Nephron (organoid): Measurements from ENCODE around the gene CNPY4.

Experiments used
- H3K27ac Mint-ChIP-seq, 3 experiments: 2 replicates each; pipeline ENCODE4 v1.8.0; 2020; ENCODE audit warnings: mixed read lengths in 3 of 3, mild to moderate bottlenecking in 2 of 3, moderate library complexity in 1 of 3
- H3K27me3 Mint-ChIP-seq: 2 replicates; pipeline ENCODE4 v1.8.0; 2021; ENCODE audit warnings: low read depth, mild to moderate bottlenecking, moderate library complexity, mixed read lengths
- H3K36me3 Mint-ChIP-seq: 2 replicates; pipeline ENCODE4 v1.8.0; 2020; ENCODE audit warnings: low read depth, mixed read lengths
- H3K4me1 Mint-ChIP-seq: 2 replicates; pipeline ENCODE4 v1.8.0; 2020; ENCODE audit warnings: mixed read lengths
- H3K4me3 Mint-ChIP-seq, 3 experiments: 2 replicates each; pipeline ENCODE4 v1.8.0; 2020; ENCODE audit warnings: mild to moderate bottlenecking in 3 of 3, mixed read lengths in 3 of 3, moderate library complexity in 2 of 3
- H3K9me3 Mint-ChIP-seq: 2 replicates; pipeline ENCODE4 v1.8.0; 2020; ENCODE audit warnings: mixed read lengths
- TF ChIP-seq, protein P1 (sequence below), 3 experiments: fragments of 200-600 bp; sonication (generic); IDR thresholded peaks; one replicate each; pipeline ENCODE4 v1.5.0; 2021; ENCODE audit warnings: antibody characterized with exemption in 3 of 3; ENCODE audit not compliant: unreplicated experiment in 3 of 3

CNPY4 gene

DNA sequence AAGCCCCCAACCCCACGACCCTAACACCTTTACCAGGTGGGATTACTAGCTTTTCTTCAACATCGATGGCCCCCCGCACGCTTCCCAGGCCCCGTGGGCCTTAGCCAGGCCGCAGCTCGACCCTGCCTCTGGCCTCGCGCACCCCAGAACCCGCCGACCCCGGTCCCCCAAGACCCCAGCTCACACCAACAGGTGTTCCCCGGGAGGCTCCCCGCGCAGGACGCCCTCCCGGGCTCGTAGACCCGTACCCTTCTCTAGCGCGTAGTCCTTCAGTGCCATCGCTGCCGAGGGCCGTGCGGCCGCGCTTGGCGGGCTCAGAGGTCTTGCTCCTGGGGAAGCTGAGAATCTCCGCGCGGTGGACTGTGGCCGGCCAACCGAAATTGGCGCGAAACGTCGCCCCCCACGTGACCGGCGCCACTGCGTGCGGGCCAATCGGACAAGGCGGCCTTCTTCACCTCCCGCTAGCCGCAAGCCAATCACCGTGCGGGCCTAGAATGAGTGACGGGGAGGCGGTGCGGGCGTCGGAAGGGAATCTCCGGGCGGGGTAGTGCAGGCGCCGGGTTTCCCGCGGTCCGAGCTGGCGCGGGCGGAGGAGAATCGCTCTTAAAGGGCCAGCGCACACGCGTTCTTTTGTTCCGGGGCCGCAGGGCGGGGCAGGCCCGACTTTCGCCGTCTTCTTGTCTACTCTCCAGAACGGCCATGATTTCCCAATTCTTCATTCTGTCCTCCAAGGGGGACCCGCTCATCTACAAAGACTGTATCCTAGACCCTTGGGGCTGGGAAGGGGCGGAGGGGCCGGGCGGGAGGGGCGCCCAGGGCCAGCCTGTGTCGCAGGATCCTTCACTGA, 18.2 kb upstream of the CNPY4 start, which contains the start of the genes AP4M1 and MCM7:
AP4M1 (plus strand) TSS at position 628 of the 847 bp plus-strand sequence; CDS start at position 700, 72 bp downstream.
MCM7 (minus strand) TSS at position 382 of the 847 bp plus-strand sequence; CDS start at position 279, 103 bp downstream.
- no peaks in the 10 kb centered on the region for H3K27me3 Mint-ChIP-seq
- peaks cover 25% of the 10 kb centered on the region for H3K4me1 Mint-ChIP-seq
- peak within 1 kb of the TSS; percentile 97 to 99 (median 98) for H3K27ac Mint-ChIP-seq
- H3K4me3 Mint-ChIP-seq: peak within 1 kb of the TSS; percentile 93 to 98 (median 95)
- peaks cover 48% of the 10 kb centered on the region for H3K36me3 Mint-ChIP-seq
- TF ChIP-seq, protein P1, sequence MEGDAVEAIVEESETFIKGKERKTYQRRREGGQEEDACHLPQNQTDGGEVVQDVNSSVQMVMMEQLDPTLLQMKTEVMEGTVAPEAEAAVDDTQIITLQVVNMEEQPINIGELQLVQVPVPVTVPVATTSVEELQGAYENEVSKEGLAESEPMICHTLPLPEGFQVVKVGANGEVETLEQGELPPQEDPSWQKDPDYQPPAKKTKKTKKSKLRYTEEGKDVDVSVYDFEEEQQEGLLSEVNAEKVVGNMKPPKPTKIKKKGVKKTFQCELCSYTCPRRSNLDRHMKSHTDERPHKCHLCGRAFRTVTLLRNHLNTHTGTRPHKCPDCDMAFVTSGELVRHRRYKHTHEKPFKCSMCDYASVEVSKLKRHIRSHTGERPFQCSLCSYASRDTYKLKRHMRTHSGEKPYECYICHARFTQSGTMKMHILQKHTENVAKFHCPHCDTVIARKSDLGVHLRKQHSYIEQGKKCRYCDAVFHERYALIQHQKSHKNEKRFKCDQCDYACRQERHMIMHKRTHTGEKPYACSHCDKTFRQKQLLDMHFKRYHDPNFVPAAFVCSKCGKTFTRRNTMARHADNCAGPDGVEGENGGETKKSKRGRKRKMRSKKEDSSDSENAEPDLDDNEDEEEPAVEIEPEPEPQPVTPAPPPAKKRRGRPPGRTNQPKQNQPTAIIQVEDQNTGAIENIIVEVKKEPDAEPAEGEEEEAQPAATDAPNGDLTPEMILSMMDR (IDR thresholded peaks at IDR 0.05; ENCODE audit: unreplicated experiment in 3 of 3): no peak
- no peaks in the 10 kb centered on the region for H3K9me3 Mint-ChIP-seq

DNA sequence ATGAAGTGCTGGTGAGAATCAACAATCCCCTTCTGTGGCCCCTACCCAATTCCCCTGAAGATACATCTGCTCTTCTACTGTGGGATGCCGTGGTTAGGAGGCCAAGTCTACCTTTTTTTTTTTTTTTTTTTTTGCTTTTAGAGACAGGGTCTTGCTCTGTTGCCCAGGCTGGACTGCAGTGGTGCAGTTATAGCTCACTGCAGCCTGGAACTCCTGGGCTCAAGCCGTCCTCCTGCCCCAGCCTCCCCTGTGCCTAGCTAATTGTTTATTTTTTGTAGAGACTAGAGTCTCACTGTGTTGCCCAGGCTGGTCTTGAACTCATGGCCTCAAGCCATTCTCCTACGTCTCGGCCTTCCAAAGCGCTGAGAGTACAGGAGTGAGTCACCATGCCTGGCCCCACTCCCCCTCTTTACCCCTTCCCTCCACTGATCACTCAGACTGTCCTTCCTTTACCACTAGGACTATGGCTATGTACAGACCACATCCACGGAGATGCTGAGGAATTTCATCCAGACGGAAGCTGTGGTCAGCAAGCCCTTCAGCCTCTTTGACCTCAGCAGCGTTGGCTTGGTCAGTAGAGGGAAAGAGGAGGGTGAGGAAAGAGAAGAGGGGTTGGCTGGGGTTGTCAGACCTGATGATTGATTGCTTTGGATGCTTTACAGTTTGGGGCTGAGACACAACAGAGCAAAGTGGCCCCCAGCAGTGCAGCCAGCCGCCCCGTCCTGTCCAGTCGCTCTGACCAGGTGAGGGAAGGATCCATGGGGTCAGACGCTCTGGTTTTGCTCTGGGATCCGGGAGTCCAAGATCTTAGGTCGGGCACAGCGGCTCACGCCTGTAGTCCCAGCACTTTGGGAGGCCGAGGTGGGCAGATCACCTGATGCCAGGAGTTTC, 16.2 kb upstream of the CNPY4 start:
- H3K9me3 Mint-ChIP-seq: no peaks in the 10 kb centered on the region
- peaks cover 40% of the 10 kb centered on the region for H3K36me3 Mint-ChIP-seq
- peak overlapping the region; percentile 97 to 99 (median 98) for H3K27ac Mint-ChIP-seq
- TF ChIP-seq, protein P1 (IDR thresholded peaks at IDR 0.05; ENCODE audit: unreplicated experiment in 3 of 3): no peak
- no peaks in the 10 kb centered on the region for H3K27me3 Mint-ChIP-seq
- peak overlapping the region; percentile 93 to 98 (median 95) for H3K4me3 Mint-ChIP-seq
- H3K4me1 Mint-ChIP-seq: peaks cover 20% of the 10 kb centered on the region

DNA sequence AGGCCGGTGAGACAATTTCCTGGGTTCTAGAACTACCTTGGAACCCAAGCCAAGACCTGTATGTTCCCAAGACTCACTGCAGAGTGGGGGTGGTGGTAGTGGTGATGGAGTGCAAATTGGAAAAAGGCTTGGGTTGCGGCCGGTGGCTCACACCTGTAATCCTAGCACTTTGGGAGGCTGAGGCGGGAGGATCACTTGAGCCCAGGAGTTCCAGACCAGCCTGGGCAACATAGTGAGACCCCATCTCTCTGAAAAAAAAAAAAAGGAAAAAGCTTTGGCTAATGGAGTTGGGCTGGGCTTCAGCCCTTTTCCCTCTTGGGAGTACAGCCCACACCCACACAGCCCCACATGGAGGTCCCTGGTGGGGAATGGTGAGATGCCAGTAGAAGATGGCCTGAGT, 13.9 kb upstream of the CNPY4 start:
- Mint-ChIP-seq H3K36me3 (peaks cover 39% of the 10 kb centered on the region), H3K4me1 (no peaks in the 10 kb centered on the region)

DNA sequence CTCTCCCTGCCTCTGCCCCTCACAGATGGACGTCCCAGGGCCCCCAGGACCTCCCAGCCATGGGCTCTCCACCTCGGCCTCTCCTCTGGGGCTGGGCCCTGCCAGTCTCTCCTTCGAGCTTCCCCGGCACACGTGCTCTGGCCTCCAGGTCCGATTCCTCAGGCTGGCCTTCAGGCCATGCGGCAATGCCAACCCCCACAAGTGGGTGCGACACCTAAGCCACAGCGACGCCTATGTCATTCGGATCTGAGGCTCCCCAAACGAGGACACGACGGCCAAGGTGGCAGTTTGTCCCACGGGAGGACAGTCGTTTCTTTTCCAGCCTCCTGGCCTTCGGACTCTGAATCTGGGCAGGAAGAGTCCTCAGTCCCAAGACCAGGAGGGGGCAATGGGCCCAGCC, 12.8 kb upstream of the CNPY4 start:
- Mint-ChIP-seq H3K4me1 (no peaks in the 10 kb centered on the region), H3K4me3 (no peak overlapping the region), H3K36me3 (peaks cover 49% of the 10 kb centered on the region), H3K9me3 (no peaks in the 10 kb centered on the region), H3K27me3 (no peaks in the 10 kb centered on the region), H3K27ac (no peak overlapping the region)
- TF ChIP-seq, protein P1 (IDR thresholded peaks at IDR 0.05; ENCODE audit: unreplicated experiment in 3 of 3): no peak

More for the DNA sequence above, 13.9 kb upstream of the CNPY4 start:
- H3K9me3 Mint-ChIP-seq: no peaks in the 10 kb centered on the region
- no peaks in the 10 kb centered on the region for H3K27me3 Mint-ChIP-seq
- TF ChIP-seq, protein P1 (IDR thresholded peaks at IDR 0.05; ENCODE audit: unreplicated experiment in 3 of 3): no peak
- no peak overlapping the region for H3K4me3 Mint-ChIP-seq
- no peak overlapping the region for H3K27ac Mint-ChIP-seq

DNA sequence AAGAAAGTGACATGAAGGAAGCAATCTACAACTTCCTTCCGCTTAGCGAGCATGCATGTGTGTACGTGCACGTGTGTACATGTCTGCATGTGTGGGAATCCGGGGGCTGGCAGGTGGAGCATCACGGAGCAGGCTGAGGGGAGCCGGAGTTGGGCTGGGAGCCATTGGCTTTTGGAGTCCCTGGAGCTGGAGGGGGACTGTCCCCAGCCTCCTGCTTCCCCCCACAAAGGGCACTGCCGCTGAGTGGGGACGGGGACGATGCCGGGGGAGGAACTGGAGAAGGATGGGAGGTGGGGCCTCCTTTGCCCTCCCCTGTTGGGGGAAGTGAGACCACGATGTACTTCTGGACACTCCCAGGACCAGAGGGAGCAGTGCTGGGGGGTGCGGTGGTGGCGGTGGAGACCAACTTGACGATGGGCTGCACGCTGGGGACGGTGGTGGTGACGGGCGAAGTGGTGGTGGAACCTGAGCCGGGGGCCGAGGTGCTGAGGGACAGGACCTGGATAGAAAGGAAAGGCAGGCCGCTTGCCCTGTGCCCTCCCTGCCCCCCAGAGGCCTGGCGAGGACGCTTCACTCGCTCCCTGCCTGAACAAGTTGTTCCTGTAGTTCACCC, 12.2 kb upstream of the CNPY4 start:
- Mint-ChIP-seq H3K9me3 (no peaks in the 10 kb centered on the region), H3K36me3 (peaks cover 50% of the 10 kb centered on the region), H3K27me3 (no peaks in the 10 kb centered on the region), H3K4me1 (no peaks in the 10 kb centered on the region), H3K27ac (no peak overlapping the region), H3K4me3 (no peak overlapping the region)
- TF ChIP-seq, protein P1 (IDR thresholded peaks at IDR 0.05; ENCODE audit: unreplicated experiment in 3 of 3): no peak
